Measurements from ENCODE around the gene MTUS2. TPM values are rescaled to one million over a fixed set of nuclear protein-coding genes. Genes with fewer than 3 reads are reported as not detected.

MTUS2 gene
- total and polyA plus RNA-seq, 2 of the 8 experiments (the other 6 are each of a cell fraction or from before 2014, with no cell fraction given): 0.18 to 0.80 TPM

DNA sequence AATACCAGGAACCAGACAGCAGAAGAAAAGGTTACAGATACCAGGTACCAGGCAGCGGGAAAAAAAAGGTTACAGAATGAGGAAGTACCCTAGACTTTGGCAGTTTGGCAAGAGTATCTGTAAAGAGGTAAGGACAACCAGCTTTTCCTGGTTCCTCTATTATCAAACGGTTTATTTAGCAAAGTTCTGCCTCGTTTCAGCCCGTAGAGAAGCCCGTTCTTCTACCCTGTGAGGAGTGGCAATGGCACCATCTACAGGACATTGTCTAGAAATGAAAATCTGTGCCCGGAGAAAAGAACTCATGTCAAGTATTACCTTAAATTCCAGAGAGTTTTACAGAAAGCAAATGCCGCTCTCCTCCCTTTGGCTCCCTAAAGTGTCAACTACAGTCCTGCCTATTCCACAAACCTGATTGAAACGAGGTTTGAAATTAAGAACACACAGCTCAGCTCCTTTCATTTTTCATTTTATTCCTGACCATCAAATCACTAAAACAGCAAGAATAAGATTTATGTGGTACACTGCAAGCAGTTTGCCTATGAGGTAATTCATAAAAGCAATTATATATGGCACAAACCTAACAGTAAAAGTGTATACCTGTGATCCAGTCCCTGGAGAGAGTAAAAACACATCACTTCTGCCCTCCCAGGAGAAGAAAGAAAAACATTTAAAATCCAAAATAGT, 549.1 kb downstream of the MTUS2 start:
- POLR2A ChIA-PET (ENCODE audit: partially characterized antibody): no interaction called here
- Histone ChIP-seq H3K79me2 (ENCODE audit: control insufficient read depth in 1 of 2, insufficient read depth in 2 of 2, low read length in 2 of 2) (no peaks in the 10 kb centered on the region), H3K23me2 (ENCODE audit: low read depth, low read length) (no peaks in the 10 kb centered on the region), H2AK5ac (ENCODE audit: low read depth, low read length) (no peak overlapping the region), H4K20me1 (replicated peaks in 1 of 2; ENCODE audit: control insufficient read depth in 1 of 2, insufficient read depth in 2 of 2, low read length in 2 of 2) (no peaks in the 10 kb centered on the region), H3K23ac (ENCODE audit: insufficient read length) (no peak overlapping the region), H3K14ac (ENCODE audit: insufficient read length) (no peak overlapping the region), H3K56ac (replicated peaks; ENCODE audit: insufficient read length, low read depth, low read length) (no peak overlapping the region), H3K18ac (ENCODE audit: extremely low read depth, low read length) (no peak overlapping the region), H3K36me3 (ENCODE audit: control insufficient read depth in 2 of 4, insufficient read depth in 4 of 4, low read length in 3 of 4) (no peaks in the 10 kb centered on the region), H2BK120ac (replicated peaks; ENCODE audit: low read depth, low read length) (no peak overlapping the region), H3K9ac (replicated peaks in 1 of 4; ENCODE audit: extremely low read depth in 1 of 4, low read depth in 3 of 4, low read length in 3 of 4) (no peak overlapping the region), H4K5ac (ENCODE audit: insufficient read length, low read depth, low read length) (no peak overlapping the region), H3K27me3 (replicated peaks in 1 of 4; ENCODE audit: control insufficient read depth in 3 of 4, extremely low read depth in 1 of 4, insufficient read depth in 3 of 4, low read length in 3 of 4) (no peaks in the 10 kb centered on the region), H2BK15ac (ENCODE audit: low read length) (no peak overlapping the region), H3K4me2 (ENCODE audit: insufficient read depth in 1 of 2, low read depth in 2 of 2, low read length in 2 of 2) (no peak overlapping the region), H3K27ac (ENCODE audit: low read depth, low read length) (no peak overlapping the region), H2BK20ac (ENCODE audit: low read length) (no peak overlapping the region), H3K4me3 (ENCODE audit: extremely low read depth in 1 of 4, insufficient read depth in 2 of 4, low read depth in 3 of 4, low read length in 4 of 4) (no peak overlapping the region), H2BK12ac (ENCODE audit: low read depth, low read length) (no peak overlapping the region), H2AFZ (ENCODE audit: low read length) (peak overlapping the region; percentile 56; the same call in 1 of the 2 replicates), H3K9me3 (ENCODE audit: insufficient read depth in 2 of 2, low read depth in 1 of 2, low read length in 1 of 2) (no peaks in the 10 kb centered on the region; a peak in 1 of 4 replicates), H3K79me1 (ENCODE audit: low read depth, low read length) (no peaks in the 10 kb centered on the region), H3K4ac (replicated peaks; ENCODE audit: insufficient read length, low read depth, low read length) (no peak overlapping the region), H3K4me1 (replicated peaks in 1 of 4; ENCODE audit: control insufficient read depth in 3 of 4, insufficient read depth in 4 of 4, low read length in 3 of 4) (no peaks in the 10 kb centered on the region), H2BK5ac (ENCODE audit: low read depth, low read length) (no peak overlapping the region), H4K91ac (replicated peaks; ENCODE audit: insufficient read length, low read length) (no peak overlapping the region), H4K8ac (ENCODE audit: extremely low read depth, insufficient read depth, low read length) (no peak overlapping the region)
- DNase-seq (ENCODE audit: low read depth in 1 of 2, low spot score in 2 of 2) (no peak), FAIRE-seq (peak; percentile 52)
- CTCF ChIA-PET (ENCODE audit: partially characterized antibody): interaction anchor here (0.6 to 2.0 kb wide), 14 partner anchors 9 to 564 kb away, joined by 3 to 6 read pairs (median 3); no protein-coding TSS in a partner anchor
- TF ChIP-seq HDAC2 (IDR thresholded peaks at IDR 0.05; ENCODE audit: borderline replicate concordance in 1 of 2, low read depth in 2 of 2, low read length in 2 of 2) (no peak), CTCF (IDR thresholded peaks at IDR 0.05; ENCODE audit: control extremely low read depth in 1 of 3, insufficient read depth in 1 of 3, low read depth in 1 of 3, low read length in 3 of 3) (peak in 2 of 3 experiments; percentile 60 to 64; a peak in 3 of 4 replicates), RAD21 (IDR thresholded peaks at IDR 0.05 in 1 of 2, conservative IDR thresholded peaks at IDR 0.05 in 1 of 2; ENCODE audit: low read depth in 2 of 2, low read length in 2 of 2) (peak; percentile 82 to 86), KDM1A (IDR thresholded peaks at IDR 0.05; ENCODE audit: borderline replicate concordance, low read length) (no peak), RNF2 (IDR thresholded peaks at IDR 0.05; ENCODE audit: borderline replicate concordance, low read depth, low read length, missing control alignments, poor library complexity, severe bottlenecking) (no peak), KDM4A (IDR thresholded peaks at IDR 0.05; ENCODE audit: low read depth, low read length, severe bottlenecking) (no peak)
- 32% methylated on average over 8 of the region's 8 CpGs; no CpG with 5 or more reads in 1 of the 2 experiments for WGBS, 2 experiments (ENCODE audit: extremely low coverage in 1 of 2, insufficient coverage in 1 of 2, insufficient read length in 1 of 2, insufficient replicate concordance in 2 of 2, low coverage in 1 of 2, low lambda C conversion rate in 2 of 2, missing lambda C conversion rate in 1 of 2)
